SHP77 (cell line): ENCODE measurements around the gene SEMA6D.

Experiments
- DNase-seq, 2 experiments: peaks; one replicate each; lab custom pipeline; 2025; lab: John Stamatoyannopoulos, UW

Gene SEMA6D

DNA sequence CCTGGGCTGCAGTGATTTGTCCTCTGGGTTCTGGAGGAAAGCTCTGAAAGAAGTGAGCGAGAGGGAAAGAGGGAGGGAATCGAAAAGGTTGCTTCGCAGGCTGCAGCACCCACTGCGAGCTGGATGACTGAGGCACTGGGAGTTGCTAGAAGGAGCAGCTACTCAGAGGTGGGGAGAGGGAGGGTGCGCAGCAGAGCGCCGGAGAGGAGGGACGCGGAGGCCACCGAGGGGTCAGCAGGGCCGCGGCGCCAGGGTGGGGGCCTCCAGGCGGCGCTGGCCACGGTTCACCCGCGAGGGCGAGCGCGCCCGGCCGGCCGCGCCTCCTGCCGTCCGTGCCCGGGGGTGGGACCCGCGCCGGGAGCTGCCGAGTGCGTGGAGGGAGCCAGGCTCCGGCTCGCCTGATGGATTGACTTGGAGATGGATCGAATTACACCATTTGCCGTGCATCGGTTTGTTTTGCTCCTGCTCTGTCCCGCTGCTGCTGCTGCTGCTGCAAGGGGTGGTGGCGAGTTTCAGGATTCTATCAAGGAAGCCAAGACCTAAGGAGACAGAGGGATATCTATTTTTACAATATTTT is at the start of gene SEMA6D:
TSS of gene SEMA6D (plus strand) at position 470 of the 577 bp plus-strand sequence. CDS start 42,294 bp downstream, outside the sequence.
- DNase-seq, result peak; percentile 88 to 92

- no peak for DNase-seq
Observed at GRCh38 chr15:47669221-47669620, 48.1 kb upstream of the SEMA6D start.

GRCh38 chr15:47670365-47670764 is 46.9 kb upstream of the SEMA6D start:
- DNase-seq, result no peak

- peak; percentile 15 to 20 for DNase-seq
Observed at GRCh38 chr15:47673232-47673761, 44.0 kb upstream of the SEMA6D start.

DNA sequence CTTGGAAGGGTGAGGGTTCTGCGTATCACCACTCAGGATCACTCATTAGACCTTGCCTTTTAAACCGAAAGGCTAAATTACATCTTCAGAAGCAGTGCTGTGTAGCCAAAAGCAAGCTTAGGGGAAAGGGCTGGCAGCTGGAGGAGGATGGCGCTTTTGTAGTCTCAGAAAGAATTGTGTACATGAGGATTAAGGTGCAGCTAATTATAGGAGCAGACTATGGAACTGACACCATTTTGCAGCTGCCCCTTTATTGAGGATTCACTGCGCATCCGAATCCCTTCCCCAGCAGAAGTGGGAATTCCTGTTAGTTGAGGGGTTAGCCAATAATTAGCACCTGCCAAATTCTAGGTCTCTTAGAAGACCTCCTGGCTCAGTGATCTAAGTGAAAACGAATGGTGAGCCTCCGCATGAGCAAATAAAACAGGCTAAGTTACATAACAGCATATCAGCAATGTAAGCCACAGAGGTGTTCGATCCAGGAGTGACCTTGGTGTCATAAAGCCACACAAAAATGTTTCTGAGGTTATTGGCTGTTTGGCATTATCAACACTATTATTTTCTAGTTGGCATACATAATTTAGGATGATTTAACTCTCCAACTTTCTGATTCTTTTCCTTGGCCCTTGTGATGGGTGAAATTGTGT is 42.6 kb upstream of the SEMA6D start:
- DNase-seq, result peak; percentile 94 to 96

DNA sequence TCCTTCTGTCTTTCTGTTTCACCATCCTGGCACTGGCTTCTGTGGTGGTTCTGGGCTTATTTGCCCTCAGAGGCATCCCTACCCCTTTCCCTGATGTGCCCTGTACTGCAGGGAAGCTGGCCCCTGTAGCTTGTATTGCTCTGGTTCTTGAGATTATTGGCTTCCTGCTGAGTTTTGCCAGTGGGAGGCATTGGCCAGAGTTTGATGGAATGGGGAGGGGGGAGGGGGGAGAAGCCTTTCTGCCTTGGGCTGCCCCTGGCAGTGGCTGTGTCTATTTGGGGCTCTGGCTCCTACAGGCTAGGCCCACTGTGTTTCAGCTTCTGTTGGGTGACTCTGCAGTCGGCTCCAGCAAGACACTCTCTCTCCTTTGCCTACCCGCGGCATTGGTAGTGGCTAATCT is 41.6 kb upstream of the SEMA6D start:
- DNase-seq, result no peak

GRCh38 chr15:47678040-47678439 is 39.3 kb upstream of the SEMA6D start:
- DNase-seq, result no peak

DNA sequence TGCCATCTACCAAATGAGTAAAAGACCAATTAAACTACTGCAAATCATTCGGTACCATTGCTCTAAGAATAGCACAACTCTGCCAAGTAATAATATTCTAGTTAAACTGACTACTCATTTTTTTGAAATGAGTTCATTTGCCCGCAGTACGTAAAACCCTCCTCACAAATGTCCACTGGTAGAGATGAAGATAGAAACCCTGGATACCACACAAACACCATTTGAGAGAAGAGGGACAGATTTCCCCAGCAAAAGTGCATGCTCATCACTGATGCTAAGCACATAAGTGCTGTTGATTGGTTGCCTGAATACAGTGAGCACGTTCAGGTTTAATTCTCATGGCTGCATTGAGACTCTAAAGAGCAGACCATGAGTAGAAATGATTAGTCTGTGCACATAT is 34.6 kb upstream of the SEMA6D start:
- no peak for DNase-seq

DNA sequence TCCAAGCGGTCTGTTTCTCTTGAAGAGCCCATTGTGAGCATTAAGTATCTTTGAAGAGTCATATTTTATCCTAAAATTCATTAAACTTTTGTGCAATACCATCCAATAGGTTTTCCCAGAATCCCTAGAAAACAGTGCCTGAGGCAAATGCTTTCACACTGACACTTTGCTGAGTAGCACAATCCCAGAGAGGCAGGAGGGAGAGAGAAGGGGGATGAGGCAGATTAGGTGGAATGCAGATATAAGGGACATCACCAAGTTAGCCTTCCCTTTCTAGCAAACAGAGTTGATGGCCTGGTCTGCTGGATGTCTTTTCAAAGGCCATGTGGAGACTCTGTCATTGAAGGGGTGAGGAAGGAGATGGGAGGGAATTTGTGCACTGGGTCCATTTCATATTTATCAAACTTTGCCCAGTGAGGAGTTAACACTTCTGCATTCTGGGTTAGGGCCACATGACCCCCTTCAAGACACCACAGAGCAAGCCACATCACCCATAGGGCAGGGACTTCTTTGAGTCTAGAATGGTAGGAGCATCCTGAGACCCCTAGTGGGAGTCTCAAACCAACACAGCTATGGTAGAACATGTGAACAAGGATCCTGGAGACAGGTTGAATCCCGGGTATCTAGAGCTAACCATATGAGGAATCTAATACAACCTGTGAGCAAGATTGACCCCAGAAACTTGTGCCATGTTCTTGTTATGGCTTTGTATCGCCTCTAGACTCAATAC is 32.0 kb upstream of the SEMA6D start:
- no peak for DNase-seq

GRCh38 chr15:47688573-47689086 is 28.7 kb upstream of the SEMA6D start:
- no peak for DNase-seq

- no peak for DNase-seq
Observed at GRCh38 chr15:47689660-47690059, 27.6 kb upstream of the SEMA6D start.

DNA sequence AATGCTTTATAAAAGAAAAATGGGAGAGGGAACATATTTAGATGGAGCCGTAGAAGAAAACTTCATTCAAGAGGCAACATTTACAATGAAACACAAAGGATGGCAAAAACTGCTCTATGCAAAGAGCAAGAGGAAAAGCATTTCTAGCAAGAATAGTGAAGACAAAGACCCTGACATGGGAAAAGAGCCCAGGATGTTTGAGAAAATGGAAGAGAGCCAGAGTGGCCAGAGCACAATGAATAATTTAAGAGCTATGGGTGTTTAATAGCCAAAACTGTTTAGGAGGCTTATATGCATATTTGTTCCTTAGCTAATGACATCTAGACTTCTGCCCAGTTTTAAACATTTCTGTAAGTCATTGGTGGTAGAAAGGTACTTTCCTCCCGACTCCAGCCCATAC is 25.4 kb upstream of the SEMA6D start:
- no peak for DNase-seq

DNA sequence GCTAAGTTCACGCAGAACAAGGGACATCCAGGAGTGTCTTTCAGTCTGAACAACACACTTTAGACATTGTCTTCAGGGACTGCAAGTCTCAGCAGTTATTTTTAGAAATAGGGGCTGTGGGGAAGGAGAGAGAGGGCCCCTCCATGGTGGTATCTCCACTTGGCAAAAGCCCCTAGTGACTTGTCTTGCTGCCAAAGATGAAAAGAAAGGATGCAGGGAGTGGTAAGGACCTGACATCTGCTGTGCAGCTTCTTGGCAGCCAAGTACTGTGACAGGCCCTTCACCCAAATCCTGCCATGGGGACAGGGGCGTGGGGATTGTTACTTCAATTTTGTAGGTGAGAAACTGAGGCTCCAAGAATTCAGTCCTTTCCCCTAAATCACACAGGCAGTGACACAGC is 21.0 kb upstream of the SEMA6D start:
- DNase-seq, result no peak

GRCh38 chr15:47705281-47705997 is 11.9 kb upstream of the SEMA6D start:
- no peak for DNase-seq

DNA sequence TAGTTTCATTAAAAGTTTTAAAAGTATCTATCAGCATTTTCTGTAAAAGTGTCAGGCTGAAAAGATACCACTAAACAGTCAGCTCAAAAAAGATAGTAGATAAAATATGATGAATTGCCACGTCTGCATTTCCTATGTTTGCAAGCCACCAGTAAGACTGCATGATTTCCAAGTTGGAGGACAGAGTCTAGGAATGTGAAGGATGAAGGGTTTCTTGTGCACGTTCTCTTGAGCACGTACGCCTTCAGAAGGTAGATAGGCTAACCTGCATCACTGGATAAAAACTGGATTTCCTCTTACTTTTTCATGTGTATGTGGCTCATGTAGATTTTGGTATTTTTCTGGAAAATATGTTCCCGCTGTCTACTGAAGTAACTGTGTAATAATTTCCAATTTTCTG is 9.9 kb upstream of the SEMA6D start:
- no peak for DNase-seq

GRCh38 chr15:47708161-47708980 is 8.9 kb upstream of the SEMA6D start:
- DNase-seq, result no peak

DNA sequence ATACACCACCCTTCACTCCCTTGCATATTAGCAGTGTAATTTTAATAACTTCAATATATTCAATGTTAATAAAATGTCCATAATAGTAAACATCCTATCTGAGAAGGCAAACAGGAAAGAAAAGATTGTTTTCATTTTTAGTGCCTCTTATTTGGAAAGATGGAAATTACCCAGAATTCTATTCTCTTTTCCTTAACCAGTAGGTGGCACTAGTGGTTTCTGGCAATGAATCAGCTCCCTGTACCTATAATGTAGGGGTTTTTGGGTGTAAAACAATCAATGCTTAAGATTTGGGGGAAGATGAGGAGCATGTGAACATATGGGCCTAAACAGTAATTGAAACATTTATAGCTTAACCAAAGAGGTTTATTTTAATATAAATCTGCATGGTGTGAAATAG is 5.7 kb upstream of the SEMA6D start:
- no peak for DNase-seq

DNA sequence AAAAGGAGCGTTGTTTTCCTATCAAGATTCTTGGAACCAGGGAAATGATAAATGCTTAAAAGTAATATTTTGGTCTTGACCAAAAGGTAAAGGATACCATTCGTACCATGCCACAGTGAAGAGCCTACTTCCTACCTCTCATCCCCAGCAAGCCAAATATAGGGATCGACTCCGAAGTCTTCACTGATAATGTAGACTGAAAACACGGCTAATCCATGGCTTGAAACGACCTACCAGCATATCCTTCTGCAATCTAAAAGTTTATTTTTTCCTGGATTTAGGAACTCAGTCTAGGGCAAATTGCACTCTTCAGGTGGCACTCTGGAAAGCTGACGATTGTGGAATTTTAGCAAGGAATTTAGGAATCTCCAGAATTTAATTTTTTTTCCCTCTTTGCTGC is 1.9 kb upstream of the SEMA6D start:
- no peak for DNase-seq

- DNase-seq, result peak in 1 of 2 experiments; percentile 9
Observed at GRCh38 chr15:47715856-47716445, 1.4 kb upstream of the SEMA6D start.

DNA sequence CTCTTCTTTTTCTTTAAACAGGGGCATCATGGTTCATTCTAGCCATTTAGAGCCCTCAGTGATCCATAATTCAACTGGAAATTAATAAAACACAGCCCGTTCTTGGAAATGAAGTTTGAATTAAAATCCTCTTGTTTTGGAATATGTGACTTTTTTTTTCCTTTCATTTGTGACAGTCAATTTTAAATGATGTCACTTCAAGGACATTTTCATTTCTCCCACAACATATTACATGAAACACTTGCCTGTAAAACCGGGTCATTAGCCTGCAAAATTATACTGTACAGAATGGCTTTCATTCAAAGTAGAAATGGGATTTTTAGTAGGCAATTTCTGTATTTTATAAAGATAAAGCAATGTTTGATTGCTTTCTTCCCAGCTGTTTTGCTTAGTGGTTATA is 789 bp upstream of the SEMA6D start:
- no peak for DNase-seq
